ENCODE results near the gene SURF4. TPM values are rescaled to one million over a fixed set of nuclear protein-coding genes. Genes with fewer than 3 reads are reported as not detected.

The SURF4 gene
- total RNA-seq, 2 donors from 2014 or later = 178 to 187 TPM

GRCh38 chr9:133340916-133341315 is 34.9 kb downstream of the SURF4 start:
- Mint-ChIP-seq H3K4me1 (peaks cover 2% of the 10 kb centered on the region), H3K9me3 (no peaks in the 10 kb centered on the region), H3K36me3 (ENCODE audit: low read depth) (peaks cover 68% of the 10 kb centered on the region), H3K4me3 (no peak overlapping the region), H3K27me3 (ENCODE audit: insufficient read depth) (no peaks in the 10 kb centered on the region), H3K27ac (no peak overlapping the region)
- no peaks in the 10 kb centered on the region for H3K4me1 ChIP-seq (ENCODE audit: control insufficient read depth, insufficient read depth, low read length)
- no peak for TF ChIP-seq CTCF (conservative IDR thresholded peaks at IDR 0.05)
- no peak overlapping the region for H3K27ac ChIP-seq (ENCODE audit: low read depth, low read length)
- H3K36me3 ChIP-seq (ENCODE audit: control insufficient read depth, insufficient read depth, low read length) = peaks cover 61% of the 10 kb centered on the region
- no peak for DNase-seq
- H3K27me3 ChIP-seq (ENCODE audit: control insufficient read depth, insufficient read depth, low read length, poor library complexity, severe bottlenecking) = no peaks in the 10 kb centered on the region
- no peaks in the 10 kb centered on the region for H3K9me3 ChIP-seq (ENCODE audit: control insufficient read depth, low read length)
- 86 to 94% methylated on average over 8 to 13 of the region's 13 CpGs for WGBS, 2 experiments (ENCODE audit: insufficient coverage in 1 of 2, insufficient read length in 1 of 2)
- H3K4me3 ChIP-seq (ENCODE audit: low read length) = no peak overlapping the region
- H3K9ac ChIP-seq (ENCODE audit: extremely low read depth, low read length, poor library complexity, severe bottlenecking) = no peak overlapping the region

GRCh38 chr9:133340256-133340655 is 35.6 kb downstream of the SURF4 start:
- H3K36me3 ChIP-seq (ENCODE audit: control insufficient read depth, insufficient read depth, low read length) = peaks cover 54% of the 10 kb centered on the region
- TF ChIP-seq CTCF (conservative IDR thresholded peaks at IDR 0.05) = no peak

GRCh38 chr9:133339641-133340040 is 36.2 kb downstream of the SURF4 start:
- H3K4me1 ChIP-seq (ENCODE audit: control insufficient read depth, insufficient read depth, low read length) = peaks cover 4% of the 10 kb centered on the region
- Mint-ChIP-seq H3K27me3 (ENCODE audit: insufficient read depth) (no peaks in the 10 kb centered on the region), H3K27ac (no peak overlapping the region), H3K36me3 (ENCODE audit: low read depth) (peaks cover 57% of the 10 kb centered on the region), H3K4me3 (no peak overlapping the region), H3K9me3 (no peaks in the 10 kb centered on the region), H3K4me1 (peaks cover 6% of the 10 kb centered on the region)
- peaks cover 52% of the 10 kb centered on the region for H3K36me3 ChIP-seq (ENCODE audit: control insufficient read depth, insufficient read depth, low read length)
- no peak for TF ChIP-seq CTCF (conservative IDR thresholded peaks at IDR 0.05)
- no peaks in the 10 kb centered on the region for H3K9me3 ChIP-seq (ENCODE audit: control insufficient read depth, low read length)
- DNase-seq = no peak
- no peaks in the 10 kb centered on the region for H3K27me3 ChIP-seq (ENCODE audit: control insufficient read depth, insufficient read depth, low read length, poor library complexity, severe bottlenecking)
- H3K4me3 ChIP-seq (ENCODE audit: low read length) = no peak overlapping the region
- H3K27ac ChIP-seq (ENCODE audit: low read depth, low read length) = no peak overlapping the region
- WGBS, 2 experiments (ENCODE audit: insufficient coverage in 1 of 2, insufficient read length in 1 of 2) = 87 to 94% methylated on average over 5 of the region's 5 CpGs
- H3K9ac ChIP-seq (ENCODE audit: extremely low read depth, low read length, poor library complexity, severe bottlenecking) = no peak overlapping the region

More at GRCh38 chr9:133340256-133340655, 35.6 kb downstream of the SURF4 start:
- WGBS, 2 experiments (ENCODE audit: insufficient coverage in 1 of 2, insufficient read length in 1 of 2) = 100% methylated on average over 2 to 3 of the region's 3 CpGs
- no peaks in the 10 kb centered on the region for H3K27me3 ChIP-seq (ENCODE audit: control insufficient read depth, insufficient read depth, low read length, poor library complexity, severe bottlenecking)
- H3K4me3 ChIP-seq (ENCODE audit: low read length) = no peak overlapping the region
- H3K27me3 Mint-ChIP-seq (ENCODE audit: insufficient read depth) = no peaks in the 10 kb centered on the region
- H3K36me3 Mint-ChIP-seq (ENCODE audit: low read depth) = peaks cover 64% of the 10 kb centered on the region
- no peaks in the 10 kb centered on the region for H3K9me3 ChIP-seq (ENCODE audit: control insufficient read depth, low read length)
- H3K9ac ChIP-seq (ENCODE audit: extremely low read depth, low read length, poor library complexity, severe bottlenecking) = no peak overlapping the region
- peaks cover 4% of the 10 kb centered on the region for H3K4me1 Mint-ChIP-seq
- DNase-seq = no peak
- H3K9me3 Mint-ChIP-seq = no peaks in the 10 kb centered on the region
- H3K27ac Mint-ChIP-seq = no peak overlapping the region
- H3K27ac ChIP-seq (ENCODE audit: low read depth, low read length) = no peak overlapping the region
- no peak overlapping the region for H3K4me3 Mint-ChIP-seq
- H3K4me1 ChIP-seq (ENCODE audit: control insufficient read depth, insufficient read depth, low read length) = no peaks in the 10 kb centered on the region

Data from endodermal cell (in vitro differentiated cells).